Motor neuron (in vitro differentiated cells): ENCODE data around the gene PRKAR1B. TPM values are rescaled to one million over a fixed set of nuclear protein-coding genes. Genes with fewer than 3 reads are reported as not detected.
A peak's percentile ranks its signal among the peaks of the same experiment; 100 is the strongest.
"Not testable (repeated sequence)": the region's sequence is repeated elsewhere in the genome, so short reads cannot be mapped to it uniquely, and the experiment has no call there.

Experiments used
- ATAC-seq, 8 experiments: fragments of 200-7000 bp; cut with Tn5 transposase; replicated peaks in 6 of 8; 2 replicates each; pipeline ENCODE4 v1.8.0; 2021; ENCODE audit warnings: mild to moderate bottlenecking in 8 of 8, moderate library complexity in 8 of 8
- H3K27ac ChIP-seq, 2 donors: fragments of 250-450 bp; sonication (Bioruptor Pico); 2 replicates each; pipeline ENCODE4 v1.9.0; 2021; ENCODE audit warnings: antibody characterized with exemption in 2 of 2, mild to moderate bottlenecking in 2 of 2, moderate library complexity in 1 of 2
- H3K4me1 ChIP-seq, 2 donors: fragments of 250-450 bp; sonication (Bioruptor Pico); replicated peaks in 1 of 2; 2 replicates each; pipeline ENCODE4 v1.6.1; 2021; ENCODE audit warnings: antibody characterized with exemption in 2 of 2, mild to moderate bottlenecking in 2 of 2, moderate library complexity in 1 of 2
- H3K4me3 ChIP-seq, 5 donors: fragments of 250-450 bp; sonication (Bioruptor Pico); 2 replicates each; pipeline ENCODE4 v1.9.0; 2021; ENCODE audit warnings: antibody characterized with exemption in 5 of 5, mild to moderate bottlenecking in 5 of 5, moderate library complexity in 4 of 5
- WGBS, 10 experiments: fragments of 450-650 bp; shearing (Covaris generic); methylation state at CpG; one replicate each; pipeline ENCODE4 v1.0.0; 2022; 5-methylcytosine and 5-hydroxymethylcytosine counted together
- in situ Hi-C, 9 experiments: fragments of 400-800 bp; cut with MboI; loops; one replicate each; pipeline ENCODE4 v1.15.0; 2021; ENCODE audit warnings: low sequenced_read_pairs in 9 of 9, low pct_unique_long_range_greater_than_20kb in 2 of 9; ENCODE audit not compliant: unreplicated experiment in 9 of 9
- total RNA-seq, 8 experiments: library from RNA; unstranded; fragments of 300-600 nt; gene quantifications; 2 replicates each; pipeline versions ENCODE4 v1.2.3 to v1.2.4, GENCODE V29; 2022

Gene PRKAR1B
- total RNA-seq, 8 experiments from 2014 or later, result 14.3 to 42.2 (median 19.0) TPM

GRCh38 chr7:555551-556160 is 171.4 kb downstream of the PRKAR1B start:
- 63 to 84% (median 68%) methylated on average over 2 to 7 of the region's 18 CpGs; no CpG with 5 or more reads in 6 of the 10 experiments for WGBS, 10 experiments
- Histone ChIP-seq H3K27ac (no peak overlapping the region), H3K4me1 (peaks cover 3 to 7% of the 10 kb centered on the region in 2 donors), H3K4me3 (no peak overlapping the region)
- in situ Hi-C loops, result no loop called here
- no peak for ATAC-seq

- Histone ChIP-seq H3K4me1 (peaks cover 3 to 7% of the 10 kb centered on the region in 2 donors), H3K4me3 (no peak overlapping the region), H3K27ac (no peak overlapping the region)
- WGBS, 10 experiments, result 80 to 92% (median 90%) methylated on average over 2 to 6 of the region's 18 CpGs; no CpG with 5 or more reads in 7 of the 10 experiments
- in situ Hi-C loops, result no loop called here
- ATAC-seq, result peak in 1 of 8 experiments; percentile 17
Observed at GRCh38 chr7:553636-554111, 173.4 kb downstream of the PRKAR1B start.

GRCh38 chr7:552868-553635 is 174.0 kb downstream of the PRKAR1B start:
- 80 to 100% (median 80%) methylated on average over 2 to 7 of the region's 44 CpGs; no CpG with 5 or more reads in 7 of the 10 experiments for WGBS, 10 experiments
- Histone ChIP-seq H3K27ac (no peak overlapping the region), H3K4me3 (no peak overlapping the region), H3K4me1 (peaks cover 3 to 7% of the 10 kb centered on the region in 2 donors)
- in situ Hi-C loops, result no loop called here
- ATAC-seq, result peak in 3 of 8 experiments; percentile 25 to 34 (median 26)

- ATAC-seq, H3K27ac ChIP-seq, H3K4me3 ChIP-seq, H3K4me1 ChIP-seq, in situ Hi-C loops: not testable (repeated sequence)
- WGBS, 10 experiments, result no CpG with 5 or more reads among the region's 32 CpGs
Observed at GRCh38 chr7:552151-552867, 174.8 kb downstream of the PRKAR1B start.

GRCh38 chr7:551615-551970 is 175.5 kb downstream of the PRKAR1B start:
- H3K27ac ChIP-seq, ATAC-seq, in situ Hi-C loops, H3K4me1 ChIP-seq, H3K4me3 ChIP-seq: not testable (repeated sequence)
- WGBS, 10 experiments, result no CpG with 5 or more reads among the region's 9 CpGs

- in situ Hi-C loops, result no loop called here
- WGBS, 10 experiments, result no CpG with 5 or more reads among the region's 19 CpGs
- H3K27ac ChIP-seq, result no peak overlapping the region
- peaks cover 2 to 3% of the 10 kb centered on the region in 2 donors for H3K4me1 ChIP-seq
- no peak overlapping the region for H3K4me3 ChIP-seq
- no peak for ATAC-seq
Observed at GRCh38 chr7:550881-551614, 176.0 kb downstream of the PRKAR1B start.

- Histone ChIP-seq H3K27ac (no peak overlapping the region), H3K4me3 (no peak overlapping the region), H3K4me1 (peaks cover 0 to 3% of the 10 kb centered on the region in 2 donors)
- in situ Hi-C loops, result loop anchor here in 1 of 9 experiments (25.0 kb wide), 1 partner anchor 162 kb away; no protein-coding TSS in a partner anchor
- no peak for ATAC-seq
- 84 to 100% (median 97%) methylated on average over 5 to 6 of the region's 31 CpGs; no CpG with 5 or more reads in 7 of the 10 experiments for WGBS, 10 experiments
Observed at GRCh38 chr7:549891-550625, 177.0 kb downstream of the PRKAR1B start.

- no peak for ATAC-seq
- no peak overlapping the region for H3K27ac ChIP-seq
- in situ Hi-C loops, result loop anchor here in 1 of 9 experiments (25.0 kb wide), 1 partner anchor 163 kb away; no protein-coding TSS in a partner anchor
- WGBS, 10 experiments, result 77 to 100% (median 87%) methylated on average over 1 to 8 of the region's 43 CpGs; no CpG with 5 or more reads in 3 of the 10 experiments
- peaks cover 0 to 3% of the 10 kb centered on the region in 2 donors for H3K4me1 ChIP-seq
- no peak overlapping the region for H3K4me3 ChIP-seq
Observed at GRCh38 chr7:549066-549890, 177.8 kb downstream of the PRKAR1B start.

GRCh38 chr7:548401-548800 is 178.7 kb downstream of the PRKAR1B start:
- peaks cover 0 to 3% of the 10 kb centered on the region in 2 donors for H3K4me1 ChIP-seq
- ATAC-seq, result no peak
- WGBS, 10 experiments, result 89 to 100% methylated on average over 4 to 7 of the region's 11 CpGs; no CpG with 5 or more reads in 8 of the 10 experiments
- H3K4me3 ChIP-seq, result no peak overlapping the region
- in situ Hi-C loops, result loop anchor here in 1 of 9 experiments (25.0 kb wide), 1 partner anchor 164 kb away; no protein-coding TSS in a partner anchor
- no peak overlapping the region for H3K27ac ChIP-seq

GRCh38 chr7:545470-545869 is 181.6 kb downstream of the PRKAR1B start:
- 55 to 96% (median 82%) methylated on average over 1 to 12 of the region's 16 CpGs; no CpG with 5 or more reads in 2 of the 10 experiments for WGBS, 10 experiments
- Histone ChIP-seq H3K4me3 (no peak overlapping the region), H3K4me1 (peaks cover 0 to 4% of the 10 kb centered on the region in 2 donors), H3K27ac (no peak overlapping the region)
- ATAC-seq, result no peak
- in situ Hi-C loops, result loop anchor here in 1 of 9 experiments (25.0 kb wide), 1 partner anchor 167 kb away; no protein-coding TSS in a partner anchor
